DND-41 (cell line): ENCODE results near the gene ENHO.

Source experiments
- EZH2 ChIP-seq: IDR thresholded peaks from 3 replicates; pipeline ENCODE4 v1.6.1; 2012; ENCODE audit warnings: borderline replicate concordance, low read depth, mild to moderate bottlenecking, moderate library complexity, low read length, inconsistent platforms; ENCODE audit not compliant: severe bottlenecking
- TF ChIP-seq, protein P1 (sequence below): IDR thresholded peaks from 2 replicates; pipeline ENCODE4 v1.5.1; 2012; ENCODE audit warnings: borderline replicate concordance, low read length, moderate library complexity, mild to moderate bottlenecking; ENCODE audit not compliant: poor library complexity, severe bottlenecking; ENCODE audit errors: extremely low read depth

- TF ChIP-seq, protein P1, sequence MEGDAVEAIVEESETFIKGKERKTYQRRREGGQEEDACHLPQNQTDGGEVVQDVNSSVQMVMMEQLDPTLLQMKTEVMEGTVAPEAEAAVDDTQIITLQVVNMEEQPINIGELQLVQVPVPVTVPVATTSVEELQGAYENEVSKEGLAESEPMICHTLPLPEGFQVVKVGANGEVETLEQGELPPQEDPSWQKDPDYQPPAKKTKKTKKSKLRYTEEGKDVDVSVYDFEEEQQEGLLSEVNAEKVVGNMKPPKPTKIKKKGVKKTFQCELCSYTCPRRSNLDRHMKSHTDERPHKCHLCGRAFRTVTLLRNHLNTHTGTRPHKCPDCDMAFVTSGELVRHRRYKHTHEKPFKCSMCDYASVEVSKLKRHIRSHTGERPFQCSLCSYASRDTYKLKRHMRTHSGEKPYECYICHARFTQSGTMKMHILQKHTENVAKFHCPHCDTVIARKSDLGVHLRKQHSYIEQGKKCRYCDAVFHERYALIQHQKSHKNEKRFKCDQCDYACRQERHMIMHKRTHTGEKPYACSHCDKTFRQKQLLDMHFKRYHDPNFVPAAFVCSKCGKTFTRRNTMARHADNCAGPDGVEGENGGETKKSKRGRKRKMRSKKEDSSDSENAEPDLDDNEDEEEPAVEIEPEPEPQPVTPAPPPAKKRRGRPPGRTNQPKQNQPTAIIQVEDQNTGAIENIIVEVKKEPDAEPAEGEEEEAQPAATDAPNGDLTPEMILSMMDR: no peak
- no peak for TF ChIP-seq EZH2
Observed at GRCh38 chr9:34506623-34507022, 16.2 kb downstream of the ENHO start.
